GM12872 (cell line): ENCODE results near the gene RITA1.

Source experiments
- TF ChIP-seq, protein P1 (sequence below): IDR thresholded peaks from 3 replicates; pipeline ENCODE4 v1.5.1; 2011; ENCODE audit warnings: low read depth, mild to moderate bottlenecking, low read length, moderate library complexity; ENCODE audit not compliant: insufficient read depth

Gene RITA1

DNA sequence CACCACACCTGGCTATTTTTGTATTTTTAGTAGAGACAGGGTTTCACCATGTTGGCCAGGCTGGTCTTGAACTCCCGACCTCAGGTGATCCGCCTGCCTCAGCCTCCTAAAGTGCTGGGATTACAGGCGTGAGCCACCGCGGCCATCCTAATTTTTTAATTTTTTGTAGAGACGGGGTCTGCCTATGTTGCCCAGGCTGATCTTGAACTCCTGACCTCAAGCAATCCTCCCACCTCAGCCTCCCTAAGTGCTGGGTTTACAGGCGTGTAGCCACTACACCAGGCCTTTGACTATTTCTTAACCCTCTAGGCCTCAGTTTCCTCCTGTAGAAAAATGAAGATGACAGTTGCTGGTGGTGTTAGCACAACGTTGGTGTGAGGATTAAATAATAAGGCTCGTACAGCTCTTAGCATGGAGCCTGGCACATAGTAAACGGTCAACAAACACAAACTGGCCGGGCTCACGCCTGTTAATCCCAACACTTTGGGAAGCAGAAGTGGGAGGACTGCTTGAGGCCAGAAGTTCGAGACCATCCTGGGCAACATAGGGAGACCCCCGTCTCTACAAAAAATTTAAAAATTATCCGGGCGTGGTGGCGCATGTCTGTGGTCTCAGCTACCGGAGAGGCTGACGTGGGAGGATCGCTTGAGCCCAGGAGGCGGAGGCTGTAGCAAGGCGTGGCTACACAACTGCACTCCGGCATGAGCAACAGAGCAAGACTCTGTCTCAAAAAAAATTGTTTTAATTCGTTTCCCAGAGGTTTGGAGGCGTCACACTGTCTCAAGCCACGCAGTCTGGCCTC is 1.2 kb upstream of the RITA1 start:
- TF ChIP-seq, protein P1, sequence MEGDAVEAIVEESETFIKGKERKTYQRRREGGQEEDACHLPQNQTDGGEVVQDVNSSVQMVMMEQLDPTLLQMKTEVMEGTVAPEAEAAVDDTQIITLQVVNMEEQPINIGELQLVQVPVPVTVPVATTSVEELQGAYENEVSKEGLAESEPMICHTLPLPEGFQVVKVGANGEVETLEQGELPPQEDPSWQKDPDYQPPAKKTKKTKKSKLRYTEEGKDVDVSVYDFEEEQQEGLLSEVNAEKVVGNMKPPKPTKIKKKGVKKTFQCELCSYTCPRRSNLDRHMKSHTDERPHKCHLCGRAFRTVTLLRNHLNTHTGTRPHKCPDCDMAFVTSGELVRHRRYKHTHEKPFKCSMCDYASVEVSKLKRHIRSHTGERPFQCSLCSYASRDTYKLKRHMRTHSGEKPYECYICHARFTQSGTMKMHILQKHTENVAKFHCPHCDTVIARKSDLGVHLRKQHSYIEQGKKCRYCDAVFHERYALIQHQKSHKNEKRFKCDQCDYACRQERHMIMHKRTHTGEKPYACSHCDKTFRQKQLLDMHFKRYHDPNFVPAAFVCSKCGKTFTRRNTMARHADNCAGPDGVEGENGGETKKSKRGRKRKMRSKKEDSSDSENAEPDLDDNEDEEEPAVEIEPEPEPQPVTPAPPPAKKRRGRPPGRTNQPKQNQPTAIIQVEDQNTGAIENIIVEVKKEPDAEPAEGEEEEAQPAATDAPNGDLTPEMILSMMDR, result no peak

DNA sequence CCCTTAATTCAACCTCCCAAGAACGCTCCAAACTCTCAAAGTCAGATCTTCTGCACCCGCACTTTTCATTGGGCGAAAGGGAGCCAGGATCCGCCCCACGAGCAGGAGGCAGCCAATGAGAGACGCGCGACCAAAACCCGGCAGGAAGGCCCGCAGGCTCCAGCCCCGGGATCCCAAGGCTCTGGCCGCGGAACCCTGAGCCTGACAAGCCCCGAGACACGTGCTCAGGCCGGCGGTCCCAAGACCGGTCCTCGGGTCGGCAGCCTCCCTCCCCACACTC is 681 bp upstream of the RITA1 start:
- TF ChIP-seq, protein P1, result no peak

DNA sequence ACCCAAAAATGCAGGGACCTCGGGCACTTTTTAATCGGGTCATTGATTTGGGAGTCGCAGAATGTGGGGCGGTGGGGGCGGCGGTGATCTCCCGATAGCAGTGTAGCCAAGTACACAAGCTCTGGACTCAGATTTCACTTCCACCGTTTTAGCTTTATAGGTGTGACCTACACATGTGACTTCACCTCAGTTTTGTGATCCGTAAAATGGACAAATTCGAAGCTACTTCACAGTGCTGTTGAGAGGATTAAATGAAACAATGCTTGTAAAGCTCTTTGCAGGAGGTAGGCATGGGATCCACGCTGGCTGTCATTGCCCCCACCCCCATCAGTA is 478 bp downstream of the RITA1 start:
- TF ChIP-seq, protein P1, result no peak

DNA sequence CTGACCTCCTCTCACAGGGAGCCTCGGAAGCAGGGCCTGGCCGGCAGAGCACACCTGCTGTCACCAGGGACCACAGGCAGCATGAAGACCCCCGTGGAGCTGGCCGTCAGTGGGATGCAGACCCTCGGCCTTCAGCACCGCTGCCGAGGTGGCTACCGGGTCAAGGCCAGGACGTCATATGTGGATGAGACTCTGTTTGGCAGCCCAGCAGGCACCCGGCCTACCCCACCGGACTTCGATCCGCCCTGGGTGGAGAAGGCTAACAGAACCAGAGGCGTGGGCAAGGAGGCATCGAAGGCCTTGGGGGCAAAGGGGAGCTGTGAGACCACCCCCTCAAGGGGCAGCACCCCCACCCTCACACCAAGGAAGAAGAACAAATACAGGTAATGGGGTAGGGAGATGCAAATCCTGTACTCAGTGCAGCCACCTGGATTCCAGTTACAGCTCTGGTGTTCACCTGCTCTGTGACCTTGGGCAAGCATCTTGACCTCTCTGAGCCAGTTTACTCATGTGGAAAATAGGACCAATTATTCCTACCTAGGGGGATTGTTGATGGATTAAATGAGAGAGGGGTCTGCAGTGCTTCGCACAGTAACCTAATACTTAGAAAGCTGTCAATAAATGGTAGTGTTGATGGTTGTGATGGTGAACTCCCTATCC is 1.3 kb downstream of the RITA1 start:
- TF ChIP-seq, protein P1, result no peak

DNA sequence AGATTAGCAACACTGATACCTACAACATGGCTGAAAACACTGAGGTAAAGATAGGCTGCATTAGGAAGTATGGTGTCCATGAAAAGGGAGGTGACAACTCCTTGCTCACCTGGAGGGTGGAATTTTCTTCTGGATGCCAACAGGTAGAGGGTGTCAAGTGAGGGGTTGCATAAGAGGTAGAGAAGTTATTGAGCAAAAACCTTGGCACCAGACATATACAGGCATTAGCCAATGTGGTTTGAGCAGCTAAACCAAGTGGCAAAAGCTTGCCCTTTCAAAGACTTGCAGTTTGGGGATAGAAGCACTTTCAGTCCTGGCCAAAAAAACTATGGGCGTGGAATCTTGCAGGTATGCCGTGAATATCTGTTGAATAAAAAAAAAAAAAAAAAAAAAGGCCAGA is 3.8 kb downstream of the RITA1 start:
- TF ChIP-seq, protein P1, result no peak

DNA sequence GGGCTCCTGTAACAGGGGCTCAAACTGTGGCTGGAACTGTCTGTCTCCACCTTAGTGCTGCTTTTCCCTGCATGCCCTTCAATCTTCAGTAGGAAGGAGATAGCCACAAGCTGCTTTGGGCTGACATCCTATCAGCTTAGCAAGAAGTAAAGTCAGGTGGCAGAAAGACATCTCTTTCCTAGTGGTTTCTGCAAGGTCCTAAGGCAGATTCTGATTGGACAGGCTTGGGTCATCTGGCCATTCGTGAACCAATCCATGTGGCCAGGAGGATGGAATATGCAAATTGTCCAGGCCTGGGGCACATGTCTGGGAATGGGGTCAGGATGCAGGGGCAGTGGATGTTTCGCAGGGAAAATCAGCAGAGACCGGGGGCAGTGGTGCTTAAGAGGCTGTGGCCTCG is 5.2 kb downstream of the RITA1 start:
- TF ChIP-seq, protein P1, result no peak

DNA sequence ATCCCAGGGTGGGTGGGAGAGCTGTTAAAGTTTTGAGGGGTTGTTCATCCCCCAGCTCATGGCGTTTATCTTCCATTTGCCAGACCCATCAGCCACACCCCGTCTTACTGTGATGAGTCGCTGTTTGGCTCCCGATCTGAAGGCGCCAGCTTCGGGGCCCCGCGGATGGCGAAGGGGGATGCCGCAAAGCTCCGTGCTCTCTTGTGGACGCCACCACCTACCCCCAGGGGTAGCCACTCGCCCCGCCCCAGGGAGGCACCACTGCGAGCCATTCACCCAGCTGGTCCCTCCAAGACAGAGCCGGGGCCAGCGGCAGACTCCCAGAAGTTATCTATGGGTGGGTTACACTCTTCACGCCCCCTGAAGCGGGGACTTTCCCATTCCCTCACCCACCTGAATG is 5.7 kb downstream of the RITA1 start:
- TF ChIP-seq, protein P1, result no peak

DNA sequence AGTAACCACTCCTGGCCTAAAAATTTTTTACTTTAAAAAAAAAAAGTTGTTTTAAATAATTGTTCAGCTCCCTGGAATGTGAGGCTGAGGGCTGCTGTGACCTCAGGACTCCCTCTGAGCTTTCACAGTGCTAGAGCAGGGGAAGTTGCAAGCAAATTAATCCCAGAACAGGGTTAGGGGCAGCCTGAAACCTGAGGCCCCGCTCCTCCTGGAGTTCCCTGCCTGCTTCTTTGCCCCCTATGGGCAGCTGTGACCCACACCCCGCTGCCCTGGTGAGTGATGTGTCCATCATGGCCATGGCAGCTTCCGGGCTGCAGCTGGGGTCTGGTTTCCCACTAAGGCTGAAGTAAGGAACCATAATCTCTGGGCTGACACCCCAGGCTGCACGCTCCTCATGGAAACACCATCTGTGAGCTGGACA is 9.5 kb downstream of the RITA1 start:
- TF ChIP-seq, protein P1, result no peak
